Trophoblast cell (in vitro differentiated cells and primary cell): ENCODE data around the gene PYGO1. TPM values are rescaled to one million over a fixed set of nuclear protein-coding genes. Genes with fewer than 3 reads are reported as not detected.

ENCODE experiments used
- DNase-seq, 2 donors: peaks; one replicate each; pipeline ENCODE4 v3.0.0-alpha.2; 2016
- H2AFZ ChIP-seq: 2 replicates; pipeline ENCODE4 v1.6.1; 2013; ENCODE audit warnings: low read length, moderate library complexity, mild to moderate bottlenecking; ENCODE audit not compliant: insufficient read depth, poor library complexity
- H2AK5ac ChIP-seq: 2 replicates; pipeline ENCODE4 v1.6.1; 2013; ENCODE audit warnings: mild to moderate bottlenecking, low read length
- H2BK120ac ChIP-seq: 2 replicates; pipeline ENCODE4 v1.6.1; 2013; ENCODE audit warnings: low read length, mild to moderate bottlenecking, moderate library complexity; ENCODE audit not compliant: insufficient read depth, poor library complexity
- H2BK12ac ChIP-seq: 2 replicates; pipeline ENCODE4 v1.6.1; 2013; ENCODE audit warnings: mild to moderate bottlenecking, low read length, moderate library complexity
- H2BK5ac ChIP-seq: 2 replicates; pipeline ENCODE4 v1.6.1; 2013; ENCODE audit warnings: low read length, low read depth, moderate library complexity, mild to moderate bottlenecking; ENCODE audit not compliant: poor library complexity
- H3K14ac ChIP-seq: 2 replicates; pipeline ENCODE4 v1.6.1; 2013; ENCODE audit warnings: mild to moderate bottlenecking, low read length
- H3K18ac ChIP-seq: 2 replicates; pipeline ENCODE4 v1.6.1; 2013; ENCODE audit warnings: mild to moderate bottlenecking, low read length
- H3K23ac ChIP-seq: 2 replicates; pipeline ENCODE4 v1.6.1; 2013; ENCODE audit warnings: low read length
- H3K27ac ChIP-seq: 2 replicates; pipeline ENCODE4 v1.5.1; 2013; ENCODE audit warnings: low read depth, mild to moderate bottlenecking, inconsistent platforms, low read length, moderate library complexity
- H3K27me3 ChIP-seq: 2 replicates; pipeline ENCODE4 v1.6.1; 2013; ENCODE audit warnings: inconsistent platforms, mild to moderate bottlenecking, low read length, moderate library complexity; ENCODE audit not compliant: insufficient read depth
- H3K36me3 ChIP-seq, 2 experiments: 1 replicate in 1 of 2; 2 replicates in 1 of 2; pipeline ENCODE4 v1.6.1; 2013; ENCODE audit warnings: low read length in 2 of 2, mild to moderate bottlenecking in 2 of 2, moderate library complexity in 1 of 2; ENCODE audit not compliant: insufficient read depth in 2 of 2, control insufficient read depth in 1 of 2
- H3K4ac ChIP-seq: 2 replicates; pipeline ENCODE4 v1.6.1; 2013; ENCODE audit warnings: low read depth, mild to moderate bottlenecking, low read length, moderate library complexity
- H3K4me1 ChIP-seq, 2 experiments: 1 replicate in 1 of 2; 2 replicates in 1 of 2; pipeline ENCODE4 v1.6.1; 2013; ENCODE audit warnings: low read length in 2 of 2, mild to moderate bottlenecking in 2 of 2, moderate library complexity in 1 of 2; ENCODE audit not compliant: insufficient read depth in 2 of 2, control insufficient read depth in 1 of 2
- H3K4me2 ChIP-seq: 2 replicates; pipeline ENCODE4 v1.6.1; 2013; ENCODE audit warnings: inconsistent platforms, mild to moderate bottlenecking, low read length, moderate library complexity
- H3K4me3 ChIP-seq: 2 replicates; pipeline ENCODE4 v1.5.1; 2013; ENCODE audit warnings: mild to moderate bottlenecking, low read depth, low read length, inconsistent platforms
- H3K79me1 ChIP-seq: one replicate; pipeline ENCODE4 v1.6.1; 2013; ENCODE audit warnings: low read length
- H3K79me2 ChIP-seq: 2 replicates; pipeline ENCODE4 v1.6.1; 2013; ENCODE audit warnings: low read length, mild to moderate bottlenecking; ENCODE audit not compliant: control insufficient read depth, insufficient read depth, poor library complexity
- H3K9ac ChIP-seq: 2 replicates; pipeline ENCODE4 v1.6.1; 2013; ENCODE audit warnings: mild to moderate bottlenecking, low read length
- H3K9me3 ChIP-seq: 2 replicates; pipeline ENCODE4 v1.6.1; 2013; ENCODE audit warnings: low read depth, mild to moderate bottlenecking, control low read depth, inconsistent platforms, low read length; ENCODE audit not compliant: insufficient read depth
- H4K12ac ChIP-seq: 2 replicates; pipeline ENCODE4 v1.6.1; 2013; ENCODE audit warnings: low read depth, mild to moderate bottlenecking, low read length, moderate library complexity
- H4K8ac ChIP-seq: 2 replicates; pipeline ENCODE4 v1.6.1; 2013; ENCODE audit warnings: low read depth, mild to moderate bottlenecking, low read length, moderate library complexity
- H4K91ac ChIP-seq: one replicate; pipeline ENCODE4 v1.6.1; 2013; ENCODE audit warnings: low read depth, mild to moderate bottlenecking, low read length, moderate library complexity
- WGBS: extraction: QIAGEN DNeasy Blood & Tissue Kit; methylation state at CpG from one replicate; pipeline ENCODE4 v1.1.7; 2013; ENCODE audit warnings: missing lambda C conversion rate; ENCODE audit not compliant: insufficient read length, insufficient coverage; ENCODE audit errors: extremely low coverage; 5-methylcytosine and 5-hydroxymethylcytosine counted together
- polyA plus RNA-seq: library from polyadenylated mRNA; stranded (reverse); fragments of 200-250 nt; gene quantifications from 2 replicates; pipeline ENCODE4 v1.2.3, GENCODE V29; 2013

The PYGO1 gene, protein sequence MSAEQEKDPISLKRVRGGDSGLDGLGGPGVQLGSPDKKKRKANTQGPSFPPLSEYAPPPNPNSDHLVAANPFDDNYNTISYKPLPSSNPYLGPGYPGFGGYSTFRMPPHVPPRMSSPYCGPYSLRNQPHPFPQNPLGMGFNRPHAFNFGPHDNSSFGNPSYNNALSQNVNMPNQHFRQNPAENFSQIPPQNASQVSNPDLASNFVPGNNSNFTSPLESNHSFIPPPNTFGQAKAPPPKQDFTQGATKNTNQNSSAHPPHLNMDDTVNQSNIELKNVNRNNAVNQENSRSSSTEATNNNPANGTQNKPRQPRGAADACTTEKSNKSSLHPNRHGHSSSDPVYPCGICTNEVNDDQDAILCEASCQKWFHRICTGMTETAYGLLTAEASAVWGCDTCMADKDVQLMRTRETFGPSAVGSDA
- polyA plus RNA-seq, result 2.7 and 2.8 TPM in 2 replicates

DNA sequence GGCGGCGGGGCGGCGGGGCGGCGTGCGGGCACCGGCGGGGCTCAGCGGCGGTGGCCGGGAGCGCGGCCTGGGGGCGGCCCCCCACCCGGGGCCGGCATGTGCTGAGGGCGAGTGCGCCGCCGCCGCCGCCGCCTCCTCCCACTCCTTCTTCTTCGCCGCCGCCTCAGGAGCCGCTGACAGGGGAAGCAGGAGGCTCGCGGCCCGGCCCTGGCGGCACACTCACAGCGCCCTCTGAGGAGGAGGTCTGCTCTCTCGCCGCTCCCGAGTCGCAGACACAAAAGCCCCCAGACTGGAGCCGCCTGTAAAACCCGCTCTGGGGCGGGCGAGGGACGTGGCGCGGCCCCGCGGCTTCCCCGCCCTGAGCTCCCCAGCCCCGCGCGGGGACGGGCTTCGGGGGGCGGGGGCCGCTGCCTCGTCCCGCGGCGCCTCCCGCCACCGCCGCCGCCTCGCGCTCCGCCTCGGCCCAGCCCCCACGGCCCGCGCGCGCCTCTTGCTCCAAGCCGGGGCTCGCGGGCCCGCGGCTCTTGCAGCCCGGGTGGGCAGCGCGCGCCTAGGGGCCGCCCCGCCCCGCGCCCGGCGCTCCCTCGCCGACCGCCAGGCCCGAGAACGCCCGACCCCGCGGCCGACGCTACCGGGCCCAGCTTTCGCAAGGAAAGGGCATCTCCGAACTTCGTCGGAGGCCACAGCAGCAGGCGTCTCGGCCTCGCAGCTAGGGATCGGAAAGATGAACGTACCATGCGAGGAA, at the start of gene PYGO1:
PYGO1 (minus strand) TSS at position 276 of the 745 bp plus-strand sequence. CDS start 462 bp downstream, outside the sequence.
- Histone ChIP-seq H2BK5ac (peak within 1 kb of the TSS; percentile 68), H3K36me3 (no peaks in the 10 kb centered on the region), H3K4me2 (peak within 1 kb of the TSS; percentile 74), H3K79me1 (peaks cover 8% of the 10 kb centered on the region), H3K18ac (peak within 1 kb of the TSS; percentile 81), H2BK12ac (peak within 1 kb of the TSS; percentile 84), H3K9me3 (no peaks in the 10 kb centered on the region), H3K9ac (peak within 1 kb of the TSS; percentile 59), H2AK5ac (no peak within 1 kb of the TSS), H4K8ac (peak within 1 kb of the TSS; percentile 79), H4K12ac (peak within 1 kb of the TSS; percentile 81), H2AFZ (peak within 1 kb of the TSS; percentile 97), H3K23ac (no peak within 1 kb of the TSS), H3K4me3 (peak within 1 kb of the TSS; percentile 66), H3K27me3 (peaks cover 14% of the 10 kb centered on the region), H3K4ac (peak within 1 kb of the TSS; percentile 56), H2BK120ac (peak within 1 kb of the TSS; percentile 60), H3K79me2 (peaks cover 4% of the 10 kb centered on the region), H4K91ac (peak within 1 kb of the TSS; percentile 77), H3K14ac (peak within 1 kb of the TSS; percentile 92), H3K4me1 (peaks cover 3 to 4% of the 10 kb centered on the region in 2 experiments), H3K27ac (peak within 1 kb of the TSS; percentile 8)
- WGBS, result no CpG with 5 or more reads among the region's 107 CpGs
- DNase-seq, result peak; percentile 55 to 65

DNA sequence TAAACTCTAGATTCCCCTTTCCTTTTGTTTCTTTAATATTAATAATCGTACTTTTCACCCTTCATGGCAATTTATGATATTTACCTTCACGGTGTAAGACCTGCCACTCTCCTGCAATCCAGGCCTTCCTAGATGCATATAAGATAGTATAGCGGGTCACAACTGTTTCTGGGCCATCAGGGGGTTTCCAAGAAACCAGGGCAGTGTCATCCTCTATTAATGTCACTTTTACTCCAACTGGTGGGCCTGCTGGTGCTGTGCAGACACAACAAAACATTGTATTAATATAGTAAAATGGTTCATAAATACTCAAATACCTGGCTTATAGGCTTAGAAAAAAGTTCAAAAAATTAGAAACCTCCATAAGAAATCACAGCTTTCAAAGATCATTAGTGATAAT, 48.9 kb upstream of the PYGO1 start:
- no peak overlapping the region for H3K14ac ChIP-seq
- no peak overlapping the region for H3K9ac ChIP-seq
- H3K79me1 ChIP-seq, result no peaks in the 10 kb centered on the region
- no peak overlapping the region for H4K12ac ChIP-seq
- H4K91ac ChIP-seq, result no peak overlapping the region
- H3K4ac ChIP-seq, result no peak overlapping the region
- H3K79me2 ChIP-seq, result no peaks in the 10 kb centered on the region
- no peak overlapping the region for H3K27ac ChIP-seq
- H2BK120ac ChIP-seq, result no peak overlapping the region
- no peak overlapping the region for H2AFZ ChIP-seq
- no peak overlapping the region for H2BK12ac ChIP-seq
- no CpG with 5 or more reads among the region's 3 CpGs for WGBS
- H2AK5ac ChIP-seq, result no peak overlapping the region
- no peak overlapping the region for H2BK5ac ChIP-seq
- H3K36me3 ChIP-seq, result peaks cover 29 to 46% of the 10 kb centered on the region in 2 experiments
- no peak overlapping the region for H3K4me2 ChIP-seq
- no peak overlapping the region for H4K8ac ChIP-seq
- H3K23ac ChIP-seq, result no peak overlapping the region
- no peaks in the 10 kb centered on the region for H3K4me1 ChIP-seq
- no peaks in the 10 kb centered on the region for H3K27me3 ChIP-seq
- no peaks in the 10 kb centered on the region for H3K9me3 ChIP-seq
- H3K18ac ChIP-seq, result no peak overlapping the region
- H3K4me3 ChIP-seq, result no peak overlapping the region
- no peak for DNase-seq

DNA sequence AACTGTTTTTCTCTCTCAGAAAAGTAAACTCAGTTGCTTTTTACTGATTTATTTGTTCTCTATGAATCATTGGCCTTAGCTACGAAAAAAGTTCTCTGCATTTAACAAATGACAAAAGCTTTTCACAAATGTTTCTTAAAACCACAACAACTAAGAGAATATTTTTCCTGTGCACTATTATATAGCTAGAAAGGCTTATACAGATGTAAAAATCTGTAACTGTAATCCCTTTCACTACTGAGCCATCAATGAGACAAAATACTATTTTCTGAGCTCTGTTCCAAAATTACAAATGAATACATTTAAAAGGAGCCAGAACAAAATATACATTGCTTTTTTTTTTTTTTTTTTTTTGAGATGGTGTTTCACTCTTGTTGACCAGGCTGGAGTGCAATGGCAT, 45.6 kb upstream of the PYGO1 start:
- Histone ChIP-seq H4K12ac (no peak overlapping the region), H3K4ac (no peak overlapping the region), H3K9me3 (no peaks in the 10 kb centered on the region), H2BK5ac (no peak overlapping the region), H2AFZ (no peak overlapping the region), H3K4me3 (no peak overlapping the region), H4K91ac (no peak overlapping the region), H3K27ac (no peak overlapping the region), H3K36me3 (peaks cover 26 to 34% of the 10 kb centered on the region in 2 experiments), H3K79me1 (no peaks in the 10 kb centered on the region), H2AK5ac (no peak overlapping the region), H3K23ac (no peak overlapping the region), H3K14ac (no peak overlapping the region), H3K4me2 (no peak overlapping the region), H3K9ac (no peak overlapping the region), H3K27me3 (no peaks in the 10 kb centered on the region), H3K18ac (no peak overlapping the region), H3K79me2 (no peaks in the 10 kb centered on the region), H2BK12ac (no peak overlapping the region), H3K4me1 (no peaks in the 10 kb centered on the region), H4K8ac (no peak overlapping the region), H2BK120ac (no peak overlapping the region)
- no peak for DNase-seq
- WGBS, result no CpG with 5 or more reads among the region's 1 CpG

GRCh38 chr15:55632434-55632833, 44.3 kb upstream of the PYGO1 start:
- H2AFZ ChIP-seq, result no peak overlapping the region
- H3K27me3 ChIP-seq, result no peaks in the 10 kb centered on the region
- no CpG with 5 or more reads among the region's 2 CpGs for WGBS
- no peak overlapping the region for H2BK12ac ChIP-seq
- H3K4me3 ChIP-seq, result no peak overlapping the region
- no peak overlapping the region for H2BK120ac ChIP-seq
- H3K4me1 ChIP-seq, result no peaks in the 10 kb centered on the region
- H4K91ac ChIP-seq, result no peak overlapping the region
- no peak overlapping the region for H3K18ac ChIP-seq
- no peak overlapping the region for H3K4me2 ChIP-seq
- H3K27ac ChIP-seq, result no peak overlapping the region
- peaks cover 32 to 42% of the 10 kb centered on the region in 2 experiments for H3K36me3 ChIP-seq
- H2BK5ac ChIP-seq, result no peak overlapping the region
- H3K14ac ChIP-seq, result no peak overlapping the region
- no peaks in the 10 kb centered on the region for H3K79me2 ChIP-seq
- H3K9me3 ChIP-seq, result no peaks in the 10 kb centered on the region
- no peak overlapping the region for H4K12ac ChIP-seq
- H3K9ac ChIP-seq, result no peak overlapping the region
- no peak for DNase-seq
- no peak overlapping the region for H2AK5ac ChIP-seq
- no peak overlapping the region for H4K8ac ChIP-seq
- no peak overlapping the region for H3K23ac ChIP-seq
- H3K79me1 ChIP-seq, result no peaks in the 10 kb centered on the region
- H3K4ac ChIP-seq, result no peak overlapping the region
